Activated T-helper 17 cell treated with anti-CD3 and anti-CD28 coated beads, Interleukin-2, amount 50 U/mL, for 72 hours (primary cell): ENCODE data around the gene GDF9. TPM values are rescaled to one million over a fixed set of nuclear protein-coding genes. Genes with fewer than 3 reads are reported as not detected.

Source experiments
- ATAC-seq: fragments of 150-1000 bp; cut with Tn5 transposase; replicated peaks from 2 replicates; pipeline ENCODE4 v1.10.0; 2021; ENCODE audit warnings: mild to moderate bottlenecking, moderate library complexity
- H3K27ac Mint-ChIP-seq: one replicate; pipeline ENCODE4 v1.8.0; 2022; ENCODE audit warnings: mixed read lengths
- H3K27me3 Mint-ChIP-seq: one replicate; pipeline ENCODE4 v1.8.0; 2022; ENCODE audit warnings: mixed read lengths
- H3K36me3 Mint-ChIP-seq: one replicate; pipeline ENCODE4 v1.8.0; 2022; ENCODE audit warnings: low read depth, mild to moderate bottlenecking, mixed read lengths
- H3K4me1 Mint-ChIP-seq: one replicate; pipeline ENCODE4 v1.8.0; 2022; ENCODE audit warnings: mixed read lengths
- H3K4me3 Mint-ChIP-seq: one replicate; pipeline ENCODE4 v1.8.0; 2022; ENCODE audit warnings: mild to moderate bottlenecking, mixed read lengths
- H3K9me3 Mint-ChIP-seq: one replicate; pipeline ENCODE4 v1.8.0; 2022; ENCODE audit warnings: mixed read lengths
- total RNA-seq, 2 donors: library from RNA; stranded (reverse); gene quantifications; one replicate each; pipeline ENCODE4 v1.2.3, GENCODE V29; 2022

The GDF9 gene
- total RNA-seq, 2 donors from 2014 or later = 0.26 to 0.69 TPM

GRCh38 chr5:132823481-132824050 is 42.7 kb downstream of the GDF9 start:
- Mint-ChIP-seq H3K4me1 (peaks cover 10% of the 10 kb centered on the region), H3K4me3 (no peak overlapping the region), H3K36me3 (no peaks in the 10 kb centered on the region), H3K27ac (no peak overlapping the region), H3K27me3 (peaks cover 31% of the 10 kb centered on the region), H3K9me3 (no peaks in the 10 kb centered on the region)
- ATAC-seq = no peak

- Mint-ChIP-seq H3K9me3 (no peaks in the 10 kb centered on the region), H3K27me3 (peaks cover 31% of the 10 kb centered on the region), H3K4me3 (no peak overlapping the region), H3K4me1 (peaks cover 10% of the 10 kb centered on the region), H3K27ac (no peak overlapping the region), H3K36me3 (no peaks in the 10 kb centered on the region)
- ATAC-seq = no peak
Measured at GRCh38 chr5:132822650-132823480, 43.4 kb downstream of the GDF9 start.

GRCh38 chr5:132821791-132822190 is 44.5 kb downstream of the GDF9 start:
- peaks cover 20% of the 10 kb centered on the region for H3K27me3 Mint-ChIP-seq
- no peak overlapping the region for H3K27ac Mint-ChIP-seq
- H3K36me3 Mint-ChIP-seq = no peaks in the 10 kb centered on the region
- peaks cover 10% of the 10 kb centered on the region for H3K4me1 Mint-ChIP-seq
- H3K9me3 Mint-ChIP-seq = no peaks in the 10 kb centered on the region
- ATAC-seq = no peak
- no peak overlapping the region for H3K4me3 Mint-ChIP-seq

- Mint-ChIP-seq H3K27ac (no peak overlapping the region), H3K4me3 (no peak overlapping the region), H3K9me3 (no peaks in the 10 kb centered on the region), H3K36me3 (no peaks in the 10 kb centered on the region), H3K4me1 (peaks cover 10% of the 10 kb centered on the region), H3K27me3 (peaks cover 15% of the 10 kb centered on the region)
- no peak for ATAC-seq
Measured at GRCh38 chr5:132821350-132821749, 44.9 kb downstream of the GDF9 start.

GRCh38 chr5:132820162-132820754 is 46.0 kb downstream of the GDF9 start:
- Mint-ChIP-seq H3K36me3 (no peaks in the 10 kb centered on the region), H3K4me1 (peaks cover 10% of the 10 kb centered on the region), H3K9me3 (no peaks in the 10 kb centered on the region), H3K4me3 (no peak overlapping the region), H3K27ac (no peak overlapping the region), H3K27me3 (peaks cover 14% of the 10 kb centered on the region)
- peak; percentile 96 for ATAC-seq

GRCh38 chr5:132819468-132819867 is 46.8 kb downstream of the GDF9 start:
- H3K36me3 Mint-ChIP-seq = no peaks in the 10 kb centered on the region
- ATAC-seq = no peak
- H3K4me1 Mint-ChIP-seq = peaks cover 10% of the 10 kb centered on the region
- H3K27ac Mint-ChIP-seq = no peak overlapping the region
- H3K27me3 Mint-ChIP-seq = peaks cover 11% of the 10 kb centered on the region
- H3K9me3 Mint-ChIP-seq = no peaks in the 10 kb centered on the region
- peak overlapping the region; percentile 19 for H3K4me3 Mint-ChIP-seq

- Mint-ChIP-seq H3K36me3 (no peaks in the 10 kb centered on the region), H3K27ac (no peak overlapping the region), H3K27me3 (peaks cover 21% of the 10 kb centered on the region), H3K9me3 (no peaks in the 10 kb centered on the region), H3K4me1 (peaks cover 10% of the 10 kb centered on the region), H3K4me3 (no peak overlapping the region)
- ATAC-seq = no peak
Measured at GRCh38 chr5:132817011-132817410, 49.3 kb downstream of the GDF9 start.

- Mint-ChIP-seq H3K4me1 (peaks cover 10% of the 10 kb centered on the region), H3K9me3 (no peaks in the 10 kb centered on the region), H3K27ac (no peak overlapping the region), H3K27me3 (peaks cover 23% of the 10 kb centered on the region), H3K4me3 (no peak overlapping the region), H3K36me3 (no peaks in the 10 kb centered on the region)
- no peak for ATAC-seq
Measured at GRCh38 chr5:132816554-132816953, 49.7 kb downstream of the GDF9 start.

- Mint-ChIP-seq H3K4me3 (no peak overlapping the region), H3K36me3 (no peaks in the 10 kb centered on the region), H3K9me3 (no peaks in the 10 kb centered on the region), H3K4me1 (peaks cover 10% of the 10 kb centered on the region), H3K27ac (no peak overlapping the region), H3K27me3 (peaks cover 28% of the 10 kb centered on the region)
- ATAC-seq = no peak
Measured at GRCh38 chr5:132816083-132816482, 50.2 kb downstream of the GDF9 start.

GRCh38 chr5:132815454-132815853 is 50.8 kb downstream of the GDF9 start:
- H3K27ac Mint-ChIP-seq = no peak overlapping the region
- peaks cover 34% of the 10 kb centered on the region for H3K27me3 Mint-ChIP-seq

GRCh38 chr5:132814503-132815294 is 51.6 kb downstream of the GDF9 start:
- no peak for ATAC-seq
- Mint-ChIP-seq H3K4me1 (peaks cover 5% of the 10 kb centered on the region), H3K36me3 (no peaks in the 10 kb centered on the region), H3K27me3 (peaks cover 36% of the 10 kb centered on the region), H3K9me3 (no peaks in the 10 kb centered on the region), H3K27ac (no peak overlapping the region), H3K4me3 (peak overlapping the region; percentile 52)

More at GRCh38 chr5:132815454-132815853, 50.8 kb downstream of the GDF9 start:
- Mint-ChIP-seq H3K9me3 (no peaks in the 10 kb centered on the region), H3K4me3 (peak overlapping the region; percentile 52), H3K4me1 (peaks cover 10% of the 10 kb centered on the region), H3K36me3 (no peaks in the 10 kb centered on the region)
- no peak for ATAC-seq

GRCh38 chr5:132813599-132814502 is 52.4 kb downstream of the GDF9 start:
- peaks cover 35% of the 10 kb centered on the region for H3K27me3 Mint-ChIP-seq
- H3K4me3 Mint-ChIP-seq = no peak overlapping the region
- H3K4me1 Mint-ChIP-seq = no peaks in the 10 kb centered on the region
- no peaks in the 10 kb centered on the region for H3K36me3 Mint-ChIP-seq
- ATAC-seq = peak; percentile 47
- no peaks in the 10 kb centered on the region for H3K9me3 Mint-ChIP-seq
- H3K27ac Mint-ChIP-seq = no peak overlapping the region

GRCh38 chr5:132812781-132813598 is 53.3 kb downstream of the GDF9 start, which contains the start of gene SOWAHA:
SOWAHA (plus strand) TSS chr5:132813302; CDS start chr5:132813622, 320 bp downstream.
- Mint-ChIP-seq H3K9me3 (no peaks in the 10 kb centered on the region), H3K4me3 (peak within 1 kb of the TSS; percentile 42), H3K27ac (no peak within 1 kb of the TSS), H3K36me3 (no peaks in the 10 kb centered on the region), H3K4me1 (no peaks in the 10 kb centered on the region), H3K27me3 (peaks cover 35% of the 10 kb centered on the region)
- ATAC-seq = peak; percentile 32
